Sigmoid colon (tissue), 4 donors: Measurements from ENCODE around the gene NLGN4X.

Experiments used
- POLR2A ChIP-seq, 2 donors: fragments of 450-650 bp; IDR thresholded peaks; one replicate each; pipeline ENCODE4 v1.6.1; 2016; ENCODE audit warnings: antibody characterized with exemption in 2 of 2, mild to moderate bottlenecking in 2 of 2, moderate library complexity in 2 of 2
- POLR2AphosphoS5 ChIP-seq, 4 donors: sonication (generic); formaldehyde crosslinking; IDR thresholded peaks; one replicate each; pipeline ENCODE4 v1.6.1; 2017; ENCODE audit warnings: antibody characterized with exemption in 4 of 4

DNA sequence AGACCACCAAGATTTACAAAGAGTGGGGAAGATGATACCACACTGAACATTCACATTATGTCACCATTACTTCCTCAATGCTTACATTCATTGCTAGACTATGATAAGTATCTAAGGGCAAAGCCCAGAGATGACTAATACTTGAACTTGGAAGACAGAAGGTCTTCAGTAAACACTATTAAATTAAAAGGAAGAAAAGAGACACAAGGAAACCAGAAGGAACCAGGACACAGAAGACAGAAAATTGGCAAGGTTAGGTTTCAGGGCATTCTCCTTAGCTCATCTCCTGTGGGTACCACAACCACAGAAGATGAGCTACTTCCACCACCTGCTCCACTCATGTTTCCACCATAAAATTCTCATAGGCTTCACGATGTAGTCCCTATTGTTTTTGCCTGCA lies 64.9 kb downstream of the NLGN4X start:
- TF ChIP-seq POLR2AphosphoS5 (IDR thresholded peaks at IDR 0.05) (no peak), POLR2A (IDR thresholded peaks at IDR 0.05) (no peak)
